Myocyte (in vitro differentiated cells): ENCODE data around the gene TMEM184B. TPM values are rescaled to one million over a fixed set of nuclear protein-coding genes. Genes with fewer than 3 reads are reported as not detected.

ENCODE experiments used
- DNase-seq: peaks from one replicate; pipeline ENCODE4 v3.0.0-alpha.2; 2012; ENCODE audit warnings: low read depth
- total RNA-seq: library from RNA; depleted of rRNA; stranded (reverse); fragments of >200 nt; gene quantifications from 2 replicates; pipeline ENCODE4 v1.2.3, GENCODE V29; 2014

Gene TMEM184B
- total RNA-seq, 1 donor from 2014 or later: 53.4 TPM

DNA sequence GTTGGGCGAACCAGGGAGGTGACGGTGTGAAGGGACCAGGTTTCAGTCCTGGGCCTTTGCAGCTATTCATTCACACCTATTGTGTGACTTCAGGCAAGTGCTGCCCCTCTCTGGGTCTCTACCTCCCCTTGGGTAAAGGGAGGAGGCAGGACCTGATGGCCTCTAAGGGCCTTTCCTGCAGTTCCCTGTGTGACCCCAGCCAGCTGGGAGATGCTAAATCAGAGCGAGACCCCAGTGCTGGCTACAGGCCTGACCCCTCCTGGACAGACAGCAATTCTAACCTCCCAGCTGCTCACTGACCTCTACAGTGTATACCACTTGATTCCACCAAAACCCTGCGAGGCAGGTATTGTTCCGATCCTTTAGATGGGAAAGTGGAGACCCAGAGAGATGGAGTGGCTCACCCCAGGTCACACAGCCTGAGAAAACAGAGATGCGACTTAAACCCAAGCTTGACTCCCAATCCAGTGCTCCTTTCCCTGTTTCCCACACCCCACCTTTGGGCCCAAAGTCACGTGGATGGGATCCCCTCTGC is 64.8 kb downstream of the TMEM184B start:
- no peak for DNase-seq

GRCh38 chr22:38205261-38206128 is 67.3 kb downstream of the TMEM184B start:
- DNase-seq: no peak

DNA sequence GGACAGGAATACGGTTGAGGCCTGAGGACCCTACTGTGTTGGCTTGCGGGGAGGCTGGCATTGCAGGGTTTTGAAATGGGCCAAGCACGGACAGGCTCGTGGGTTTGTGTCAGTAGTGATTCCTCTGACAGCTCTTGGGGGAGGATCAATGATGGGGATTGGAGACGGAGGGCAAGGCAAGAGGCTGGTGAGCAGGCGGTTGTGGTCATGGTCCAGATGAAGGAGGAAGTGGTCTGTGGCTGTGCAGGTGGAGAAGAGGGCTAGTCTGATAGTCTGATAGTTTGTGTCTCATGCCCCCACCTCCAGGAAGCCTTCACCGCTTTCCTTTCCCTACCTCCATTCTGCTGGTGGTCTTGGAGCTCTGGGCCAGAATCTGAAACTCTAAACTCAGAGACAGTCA is 68.0 kb downstream of the TMEM184B start:
- DNase-seq: no peak

DNA sequence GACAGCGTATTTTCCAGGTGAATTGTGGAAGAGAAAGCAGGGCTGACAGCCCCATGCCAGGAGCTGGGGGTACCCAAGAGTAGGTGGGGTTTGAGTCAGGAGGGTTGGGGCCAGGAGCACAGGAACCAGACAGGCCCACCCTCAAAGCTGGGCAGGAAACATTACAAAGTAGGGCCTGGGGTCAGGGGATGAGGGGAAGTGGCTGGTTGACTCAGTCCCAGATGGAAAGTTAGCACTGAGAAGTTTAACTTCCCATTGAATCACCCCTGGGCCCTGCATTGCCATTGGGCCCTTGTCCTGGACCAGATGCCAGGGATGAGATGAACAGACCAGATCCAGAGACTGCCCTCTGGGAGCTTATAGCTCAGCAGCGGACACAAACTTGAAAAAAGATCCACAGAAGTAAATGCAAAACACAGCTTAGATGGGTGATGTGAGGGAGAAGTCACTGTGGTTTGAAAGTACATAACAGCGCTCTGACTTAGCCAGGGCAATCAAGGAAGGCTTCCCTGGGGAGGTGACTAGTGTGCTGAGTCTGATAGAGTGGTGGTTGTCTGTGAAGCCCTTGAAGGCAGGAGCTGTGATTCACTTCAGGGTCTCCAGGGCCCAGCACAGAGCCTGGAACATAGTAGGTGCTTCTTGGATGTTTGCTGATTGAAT is 68.8 kb downstream of the TMEM184B start:
- DNase-seq: no peak

DNA sequence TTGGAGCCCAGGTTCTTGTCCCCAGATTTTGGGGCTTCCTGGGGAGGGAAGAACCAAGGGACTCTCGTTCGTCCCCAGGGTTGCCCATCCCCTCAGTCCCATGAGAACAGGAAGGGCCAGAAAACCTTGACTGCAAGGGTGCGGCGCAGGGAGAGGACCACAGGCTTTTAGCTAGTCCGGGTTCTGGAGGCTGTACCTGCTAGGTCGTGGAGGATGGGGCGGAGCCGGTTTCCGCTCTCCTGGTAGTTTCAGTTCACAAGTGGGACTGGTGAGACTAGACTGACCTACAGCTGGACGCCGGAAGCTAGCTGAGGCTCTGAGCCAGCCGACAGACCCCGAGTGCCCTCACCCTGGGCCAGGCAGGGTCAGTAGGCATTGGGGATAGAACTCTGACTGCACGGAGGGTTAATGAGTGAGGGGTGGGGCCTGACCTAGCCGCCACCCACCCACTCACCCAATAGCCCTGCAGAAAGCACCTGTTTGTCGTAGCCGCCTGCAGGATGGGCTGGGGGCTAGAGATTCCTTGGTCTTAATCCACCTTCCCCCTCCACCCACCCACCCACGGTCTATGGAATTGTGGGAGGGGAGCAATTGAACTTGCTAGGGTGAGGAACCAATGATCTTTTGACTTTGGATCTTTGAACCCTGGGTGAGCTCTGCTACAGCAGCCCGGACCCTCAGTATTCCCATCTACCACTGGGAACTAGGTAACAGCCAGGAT is 69.6 kb downstream of the TMEM184B start:
- no peak for DNase-seq

- DNase-seq: peak; percentile 63
Observed at GRCh38 chr22:38202437-38203089, 70.2 kb downstream of the TMEM184B start.

DNA sequence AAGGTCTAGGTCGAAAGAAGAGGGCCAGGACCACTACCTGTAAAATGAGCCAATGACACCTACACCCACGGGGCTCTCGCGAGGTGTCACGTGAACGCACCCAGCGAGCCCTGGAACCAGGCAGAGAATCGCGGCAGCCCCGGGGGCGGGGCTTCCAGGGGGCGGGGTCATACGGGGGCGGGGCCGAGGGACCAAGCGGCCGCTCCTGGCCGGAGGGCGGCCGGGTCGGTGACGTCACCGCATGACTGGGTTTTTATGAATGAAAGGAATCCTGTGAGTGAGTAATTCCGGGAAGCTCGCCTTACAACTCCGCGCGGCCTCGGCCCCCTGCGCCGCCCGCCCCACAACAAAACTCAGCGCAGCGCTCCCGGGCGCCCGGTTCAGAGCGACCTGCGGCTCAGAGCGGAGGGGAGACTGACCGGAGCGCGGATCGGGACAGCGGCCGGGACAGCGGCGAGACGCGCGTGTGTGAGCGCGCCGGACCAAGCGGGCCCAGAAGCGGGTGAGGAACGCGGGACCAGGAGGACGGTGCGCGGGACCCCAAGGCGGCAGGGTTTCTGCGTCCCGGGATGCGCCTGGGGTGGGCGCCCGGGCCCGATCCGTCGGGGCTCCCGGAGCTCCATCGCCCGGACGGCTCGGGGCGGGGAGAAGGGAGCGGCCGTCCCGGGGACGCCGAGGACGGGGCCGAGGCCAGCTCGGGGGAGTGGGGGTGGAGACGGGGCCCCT is 70.9 kb downstream of the TMEM184B start, which contains the start of gene MAFF:
MAFF (plus strand) TSS at position 284 of the 726 bp plus-strand sequence. CDS start 11,860 bp downstream, outside the sequence.
- DNase-seq: peak; percentile 96

DNA sequence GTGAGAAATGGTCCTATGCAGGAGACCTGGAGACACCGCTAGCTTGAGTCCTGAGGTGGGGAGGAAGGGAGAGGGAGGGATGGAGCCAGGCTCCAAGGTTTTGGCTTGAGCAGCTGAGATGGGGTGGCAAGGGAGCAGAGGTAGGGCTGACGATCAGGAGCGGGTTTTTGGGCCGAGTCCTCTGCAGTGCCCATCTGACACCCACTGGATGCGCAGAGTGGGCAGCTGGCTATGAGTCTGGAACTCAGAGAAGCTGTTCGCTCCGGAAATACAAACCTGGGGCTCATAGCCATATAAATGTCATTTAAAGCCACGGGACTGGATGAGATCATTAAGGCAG is 71.5 kb downstream of the TMEM184B start:
- no peak for DNase-seq

DNA sequence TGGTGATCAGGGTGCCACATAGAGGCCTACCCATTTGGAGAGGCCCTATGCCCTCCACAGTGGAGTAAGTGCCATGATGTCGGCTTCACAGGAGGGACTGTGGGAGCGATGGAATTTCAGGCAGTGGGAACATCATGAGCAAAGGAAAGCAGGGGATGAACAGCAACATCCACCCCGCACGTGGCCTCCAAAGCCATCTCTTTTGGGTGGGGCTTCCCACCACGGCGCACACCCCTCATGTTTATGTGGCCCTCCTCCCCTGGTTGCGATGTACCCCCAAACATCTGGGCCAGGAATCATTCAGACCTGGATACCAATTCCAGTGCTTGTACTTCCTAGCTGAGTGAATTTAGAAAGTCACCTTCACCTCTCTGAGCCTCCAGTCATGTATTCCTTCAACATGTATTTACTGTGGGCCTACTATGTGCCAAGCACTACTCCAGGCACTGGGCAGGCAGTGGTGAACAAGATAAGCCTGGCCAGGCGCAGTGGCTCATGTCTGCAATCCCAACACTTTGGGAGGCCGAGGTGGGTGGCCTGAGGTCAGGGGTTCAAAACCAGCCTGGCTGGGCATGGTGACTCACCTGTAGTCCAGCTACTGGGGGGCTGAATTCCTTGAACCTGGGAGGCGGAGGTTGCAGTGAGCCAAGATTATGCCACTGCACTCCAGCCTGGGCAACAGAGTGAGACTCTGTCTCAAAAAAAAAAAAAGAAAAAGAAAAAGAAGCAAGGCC is 72.8 kb downstream of the TMEM184B start:
- no peak for DNase-seq

DNA sequence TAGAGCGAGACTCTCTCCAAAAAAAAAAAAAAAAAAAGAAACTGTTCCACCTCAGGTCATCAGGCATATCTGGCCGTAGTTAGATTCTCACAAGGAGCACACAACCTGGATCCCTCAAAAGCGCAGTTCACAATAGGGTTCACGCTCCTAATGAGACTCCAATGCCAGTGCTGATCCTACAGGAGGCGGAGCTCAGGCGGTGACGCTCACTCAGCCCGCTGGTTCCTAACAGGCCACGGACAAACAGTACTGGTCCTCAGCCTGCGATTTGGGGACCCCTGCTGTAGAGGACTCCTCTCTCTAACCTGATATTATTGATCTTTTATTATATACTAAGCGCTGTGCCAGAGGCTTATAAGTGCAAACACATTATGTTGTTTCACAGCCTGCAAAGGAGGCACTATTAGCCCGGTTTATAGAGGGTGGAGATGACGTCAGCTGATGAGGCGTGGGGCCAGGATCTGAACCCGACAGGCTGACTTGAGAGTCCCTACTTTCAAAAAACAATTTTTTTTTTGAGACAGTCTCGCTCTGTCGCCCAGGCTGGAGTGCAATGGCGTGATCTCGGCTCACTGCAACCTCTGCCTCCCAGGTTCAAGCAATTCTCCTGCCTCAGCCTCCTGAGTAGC is 75.9 kb downstream of the TMEM184B start:
- DNase-seq: no peak

DNA sequence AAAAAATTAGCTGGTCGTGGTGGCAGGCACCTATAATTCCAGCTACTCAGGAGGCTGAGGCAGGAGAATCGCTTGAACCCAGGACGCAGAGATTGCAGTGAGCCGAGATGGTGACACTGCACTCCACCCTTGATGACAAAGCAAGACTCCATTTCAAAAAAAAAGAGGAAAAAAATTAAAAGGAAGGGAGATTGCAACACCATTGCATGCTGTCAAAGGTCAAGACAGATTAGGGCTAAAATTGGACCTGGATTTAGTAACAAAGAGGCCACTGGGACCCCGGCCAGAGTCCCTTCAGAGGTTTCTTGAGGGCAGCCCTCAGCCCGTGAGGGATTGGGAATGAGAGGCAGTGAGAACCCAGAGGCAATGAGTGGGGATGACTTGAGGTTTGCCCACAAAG is 79.2 kb downstream of the TMEM184B start:
- DNase-seq: no peak

DNA sequence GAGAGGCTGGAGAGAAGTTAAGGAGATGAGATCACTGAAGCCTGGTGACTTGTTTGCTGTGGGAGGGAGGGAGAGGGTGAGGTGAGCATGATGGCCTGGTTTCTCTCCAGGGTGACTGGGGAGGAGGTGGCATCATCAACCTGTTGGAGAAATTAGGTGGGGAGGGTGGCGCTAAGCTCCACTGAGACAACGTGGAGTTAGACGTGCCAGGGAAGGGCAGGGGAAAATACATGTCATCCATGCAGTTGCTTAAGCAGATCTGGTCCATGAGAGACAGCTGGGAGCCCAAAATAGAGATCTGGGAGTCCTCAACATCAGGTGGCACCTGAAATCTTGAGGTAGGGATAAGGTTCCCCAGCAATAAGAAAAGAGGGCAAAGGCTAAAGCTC is 80.3 kb downstream of the TMEM184B start:
- peak; percentile 67 for DNase-seq

DNA sequence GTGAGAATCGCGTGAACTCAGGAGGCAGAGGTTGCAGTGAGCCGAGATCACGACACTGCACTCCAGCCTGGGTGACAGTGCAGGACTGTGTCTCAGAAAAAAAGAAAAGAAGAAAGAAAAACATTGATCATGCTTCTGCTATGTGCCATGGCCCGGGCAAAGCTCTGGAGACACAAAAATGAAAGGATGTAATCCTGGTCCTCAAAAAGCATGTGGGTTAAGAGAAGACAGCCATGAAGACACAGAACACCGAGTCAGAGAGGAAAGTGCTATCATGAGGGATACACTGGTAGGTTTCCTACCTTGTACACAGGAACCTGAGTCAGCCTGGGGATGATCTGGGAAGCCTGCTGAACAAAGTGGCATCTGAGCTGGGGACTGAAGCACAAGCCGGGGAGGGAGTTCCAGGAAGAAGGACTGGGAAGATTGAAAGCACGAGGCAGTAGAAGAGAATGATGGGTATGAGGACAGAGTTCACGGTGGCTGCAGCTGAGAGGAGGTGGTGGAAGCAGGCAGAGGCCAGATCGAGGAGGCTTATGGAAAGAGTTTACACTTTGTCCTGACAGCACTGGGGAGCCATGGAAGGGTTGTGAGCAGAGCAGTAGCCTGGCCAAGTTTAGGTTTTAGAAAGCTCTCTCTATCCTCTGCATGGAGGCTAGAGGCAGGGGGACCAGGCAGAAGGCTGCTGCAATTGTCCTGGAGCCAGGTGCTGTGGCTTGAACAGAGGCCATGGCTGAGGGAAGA is 80.9 kb downstream of the TMEM184B start:
- no peak for DNase-seq

GRCh38 chr22:38191055-38191454 is 81.8 kb downstream of the TMEM184B start:
- DNase-seq: no peak

DNA sequence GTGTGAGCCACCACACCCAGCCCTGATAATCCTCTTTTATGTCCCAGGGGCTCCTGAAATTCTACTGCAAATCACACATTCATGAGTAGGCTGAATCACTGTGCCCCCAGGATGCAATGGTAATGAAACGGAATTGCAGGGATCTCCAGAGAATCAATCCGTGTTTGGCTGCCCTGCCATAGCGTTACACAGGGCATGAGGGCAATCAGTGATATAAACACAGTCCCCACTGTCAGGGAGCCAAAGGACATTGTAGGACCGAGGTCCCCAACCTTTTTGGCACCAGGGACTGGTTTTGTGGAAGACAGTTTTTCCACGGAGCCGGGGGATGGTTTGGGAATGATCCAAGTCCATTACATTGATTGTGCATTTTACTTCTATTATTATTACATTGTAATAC is 82.2 kb downstream of the TMEM184B start:
- no peak for DNase-seq

- DNase-seq: no peak
Observed at GRCh38 chr22:38189104-38189503, 83.7 kb downstream of the TMEM184B start.

DNA sequence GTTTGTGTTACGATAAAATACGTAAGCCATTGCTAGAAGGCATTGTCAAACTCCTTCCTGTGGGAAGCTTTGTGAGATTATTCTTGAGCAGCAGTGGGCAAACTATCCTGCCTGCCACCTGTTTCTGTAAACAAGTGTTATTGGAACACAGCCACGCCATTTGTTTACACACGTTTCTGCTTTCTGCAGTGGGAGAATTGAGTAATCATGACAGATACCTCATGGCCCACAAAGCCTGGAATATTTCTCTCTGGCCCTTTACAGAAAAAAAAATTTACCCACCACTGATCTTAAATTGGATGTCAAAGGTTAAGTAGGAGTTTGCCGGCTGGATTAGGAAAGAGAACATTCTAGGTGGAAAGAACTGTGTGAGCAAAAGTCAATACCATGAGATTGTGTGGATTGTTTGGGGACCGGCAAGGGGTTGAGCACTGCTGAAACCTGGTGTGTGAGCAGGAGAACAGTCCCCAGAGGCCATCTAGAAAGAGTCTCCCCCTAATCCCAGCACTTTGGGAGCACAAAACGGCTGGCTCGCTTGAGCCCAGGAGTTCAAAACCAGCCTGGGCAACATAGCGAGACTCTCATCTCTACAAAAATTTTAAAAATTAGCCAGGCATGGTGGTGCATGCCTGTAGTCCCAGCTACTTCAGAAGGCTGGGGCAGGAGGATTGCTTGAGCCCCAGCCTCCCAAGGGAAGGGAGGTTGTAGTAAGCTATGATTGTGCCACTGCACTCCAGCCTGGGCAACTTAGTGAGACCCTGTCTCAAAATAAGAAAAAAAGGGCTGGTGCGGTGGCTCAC is 85.2 kb downstream of the TMEM184B start:
- peak; percentile 85 for DNase-seq

- DNase-seq: no peak
Observed at GRCh38 chr22:38186429-38186828, 86.4 kb downstream of the TMEM184B start.
